Lower lobe of right lung (tissue), 2 donors: Measurements from ENCODE around the gene SPRR3. TPM values are rescaled to one million over a fixed set of nuclear protein-coding genes. Genes with fewer than 3 reads are reported as not detected.
A peak's percentile ranks its signal among the peaks of the same experiment; 100 is the strongest.

Experiments
- ATAC-seq, 2 donors: fragments of 200-7000 bp; cut with Tn5 transposase; one replicate each; pipeline ENCODE4 v1.9.1; 2020 to 2022; ENCODE audit warnings: mild to moderate bottlenecking in 2 of 2, moderate library complexity in 2 of 2
- DNase-seq: peaks from one replicate; pipeline ENCODE4 v3.0.0-alpha.2; 2020
- H3K27ac ChIP-seq: fragments of 200-600 bp; one replicate; pipeline ENCODE4 v1.8.0; 2022
- H3K27me3 ChIP-seq: fragments of 200-600 bp; one replicate; pipeline ENCODE4 v1.8.0; 2022; ENCODE audit warnings: low read depth
- H3K36me3 ChIP-seq: fragments of 200-600 bp; one replicate; pipeline ENCODE4 v1.8.0; 2022; ENCODE audit warnings: mild to moderate bottlenecking
- H3K4me1 ChIP-seq: fragments of 200-600 bp; one replicate; pipeline ENCODE4 v1.8.0; 2022
- H3K4me3 ChIP-seq: fragments of 200-600 bp; one replicate; pipeline ENCODE4 v1.8.0; 2022; ENCODE audit warnings: mild to moderate bottlenecking
- H3K9me3 ChIP-seq: fragments of 200-600 bp; one replicate; pipeline ENCODE4 v1.8.0; 2022
- CTCF ChIP-seq: fragments of 200-600 bp; IDR thresholded peaks from one replicate; pipeline ENCODE4 v1.8.0; 2022; ENCODE audit warnings: antibody characterized with exemption, mild to moderate bottlenecking
- intact Hi-C: fragments of 100-400 bp; cut with DNase I; formaldehyde crosslinking; loops from one replicate; pipeline ENCODE4 v1.11.0; 2022
- total RNA-seq: library from RNA; stranded (reverse); fragmentation: NEBNext Ultra II Directional; extraction: Animal tissue kit (Norgen Biotek cat#: 25700); gene quantifications from one replicate; pipeline ENCODE4 v1.2.1, GENCODE V29; 2021
- donor health status: DM: no; HTN: yes; CAD: no; lungs with severe emphysema.

Gene SPRR3
- total RNA-seq, 1 donor from 2014 or later, result not detected

- H3K36me3 ChIP-seq, result no peaks in the 10 kb centered on the region
- no peak for DNase-seq
- TF ChIP-seq CTCF, result no peak
- no peaks in the 10 kb centered on the region for H3K4me1 ChIP-seq
- no peaks in the 10 kb centered on the region for H3K9me3 ChIP-seq
- peaks cover 5% of the 10 kb centered on the region for H3K27me3 ChIP-seq
- H3K4me3 ChIP-seq, result no peak overlapping the region
- H3K27ac ChIP-seq, result no peak overlapping the region
- ATAC-seq, result peak in 1 of 2 donors; percentile 15
- intact Hi-C loops, result no loop called here
Measured at GRCh38 chr1:152965853-152966252, 35.7 kb upstream of the SPRR3 start.

GRCh38 chr1:152967201-152967600, 34.3 kb upstream of the SPRR3 start:
- intact Hi-C loops, result no loop called here
- Histone ChIP-seq H3K27ac (no peak overlapping the region), H3K9me3 (no peaks in the 10 kb centered on the region), H3K4me1 (no peaks in the 10 kb centered on the region), H3K27me3 (peaks cover 5% of the 10 kb centered on the region), H3K4me3 (no peak overlapping the region), H3K36me3 (no peaks in the 10 kb centered on the region)
- ATAC-seq (no peak), DNase-seq (no peak)
- no peak for TF ChIP-seq CTCF

- H3K36me3 ChIP-seq, result no peaks in the 10 kb centered on the region
- no peaks in the 10 kb centered on the region for H3K4me1 ChIP-seq
- intact Hi-C loops, result no loop called here
- no peak overlapping the region for H3K27ac ChIP-seq
- ATAC-seq, result no peak
- peaks cover 5% of the 10 kb centered on the region for H3K27me3 ChIP-seq
- no peak overlapping the region for H3K4me3 ChIP-seq
- DNase-seq, result no peak
- no peaks in the 10 kb centered on the region for H3K9me3 ChIP-seq
- TF ChIP-seq CTCF, result no peak
Measured at GRCh38 chr1:152968248-152968647, 33.3 kb upstream of the SPRR3 start.

- H3K27ac ChIP-seq, result no peak overlapping the region
- DNase-seq, result no peak
- H3K36me3 ChIP-seq, result no peaks in the 10 kb centered on the region
- no peaks in the 10 kb centered on the region for H3K4me1 ChIP-seq
- intact Hi-C loops, result no loop called here
- no peak for TF ChIP-seq CTCF
- peaks cover 5% of the 10 kb centered on the region for H3K27me3 ChIP-seq
- H3K9me3 ChIP-seq, result no peaks in the 10 kb centered on the region
- ATAC-seq, result no peak
- H3K4me3 ChIP-seq, result no peak overlapping the region
Measured at GRCh38 chr1:152969036-152969435, 32.5 kb upstream of the SPRR3 start.

GRCh38 chr1:152970495-152970894, 31.1 kb upstream of the SPRR3 start, which contains the start of gene SPRR4:
Gene SPRR4, plus strand, starts transcription at chr1:152970648. Its CDS starts 1,243 bp downstream, at chr1:152971891.
- ATAC-seq (no peak), DNase-seq (no peak)
- no peaks in the 10 kb centered on the region for H3K4me1 ChIP-seq
- H3K4me3 ChIP-seq, result no peak within 1 kb of the TSS
- H3K9me3 ChIP-seq, result no peaks in the 10 kb centered on the region
- no peaks in the 10 kb centered on the region for H3K36me3 ChIP-seq
- no peak for TF ChIP-seq CTCF
- no peak within 1 kb of the TSS for H3K27ac ChIP-seq
- H3K27me3 ChIP-seq, result peaks cover 5% of the 10 kb centered on the region
- intact Hi-C loops, result no loop called here
